ENCODE data around the gene SUN3. TPM values are rescaled to one million over a fixed set of nuclear protein-coding genes. Genes with fewer than 3 reads are reported as not detected.

The SUN3 gene
- total and polyA plus RNA-seq, 3 experiments from 2014 or later, result not detected

DNA sequence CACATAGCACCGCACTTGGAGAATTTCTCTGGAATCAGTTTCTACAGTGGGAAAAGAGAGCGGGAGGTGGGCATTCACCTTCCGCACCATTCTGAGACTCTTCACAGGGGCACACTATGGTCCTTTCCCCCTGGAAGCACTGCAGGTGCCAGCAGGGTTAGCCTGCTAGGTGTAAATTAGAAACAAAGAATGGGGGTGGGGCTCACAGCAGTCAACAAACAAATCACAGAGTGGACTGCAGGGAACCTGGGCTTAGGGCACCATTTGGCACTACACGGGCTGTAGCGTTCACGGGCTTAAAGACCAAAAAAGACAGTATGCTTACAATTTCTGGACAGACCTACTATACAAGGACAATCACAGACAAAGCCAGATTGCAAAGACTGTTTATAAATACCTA lies 72.7 kb downstream of the SUN3 start:
- Histone ChIP-seq H3K27me3 (ENCODE audit: insufficient read depth, low read length, poor library complexity, severe bottlenecking) (no peaks in the 10 kb centered on the region), H3K4me3 (ENCODE audit: low read length) (no peak overlapping the region), H3K4me1 (ENCODE audit: insufficient read depth, low read length) (no peaks in the 10 kb centered on the region), H3K36me3 (ENCODE audit: insufficient read depth, low read length) (peaks cover 17% of the 10 kb centered on the region), H3K9me3 (ENCODE audit: low read length) (no peaks in the 10 kb centered on the region), H3K27ac (ENCODE audit: low read depth, low read length) (no peak overlapping the region)
- ChIA-PET CTCF (no interaction called here), POLR2A (no interaction called here)
- no peak for DNase-seq
- peaks cover 5 to 55% (median 10%) of the 10 kb centered on the region in 3 donors for H3K36me3 Mint-ChIP-seq
- H3K4me3 Mint-ChIP-seq, result no peak overlapping the region
- H3K9me3 Mint-ChIP-seq, result no peaks in the 10 kb centered on the region
- no peak overlapping the region for H3K27ac Mint-ChIP-seq
- H3K4me1 Mint-ChIP-seq, result peaks cover 3 to 13% (median 6%) of the 10 kb centered on the region in 3 donors
- H3K27me3 Mint-ChIP-seq, result no peaks in the 10 kb centered on the region

DNA sequence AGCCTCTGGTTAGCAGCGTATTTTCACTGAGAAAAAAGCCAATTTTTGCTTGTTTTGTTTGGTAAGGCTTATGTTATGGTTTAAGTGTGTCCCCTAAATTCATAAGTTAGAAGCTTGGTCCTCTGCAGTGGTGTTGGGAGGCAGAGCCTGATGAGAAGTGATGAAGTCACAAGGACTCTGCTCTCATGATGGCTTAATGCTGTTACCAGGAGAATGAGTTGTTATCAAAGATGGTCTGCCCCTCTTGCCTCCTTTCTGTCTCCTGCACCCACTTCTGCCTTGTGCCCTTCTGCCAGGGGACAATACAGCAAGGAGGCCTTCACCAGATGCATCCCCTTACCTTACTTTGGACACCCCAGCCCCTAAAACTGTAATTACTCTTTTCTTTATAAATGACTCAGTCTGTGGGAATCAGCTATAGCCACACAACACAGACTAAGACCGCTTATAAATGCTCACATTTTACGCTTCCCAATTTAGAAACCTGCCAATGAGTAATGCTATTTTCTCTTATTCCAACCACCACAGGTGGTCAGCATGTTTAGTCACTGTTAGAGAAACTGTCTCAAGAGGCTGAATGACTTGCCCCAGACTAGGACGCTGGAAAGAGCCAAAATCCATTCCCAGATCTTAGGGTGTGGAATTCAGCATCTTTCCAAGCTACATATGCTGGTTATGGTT lies 74.5 kb downstream of the SUN3 start:
- peaks cover 3 to 13% (median 6%) of the 10 kb centered on the region in 3 donors for H3K4me1 Mint-ChIP-seq
- H3K4me1 ChIP-seq (ENCODE audit: insufficient read depth, low read length), result no peaks in the 10 kb centered on the region
- DNase-seq, result no peak
- H3K36me3 ChIP-seq (ENCODE audit: insufficient read depth, low read length), result peaks cover 13% of the 10 kb centered on the region
- no peaks in the 10 kb centered on the region for H3K27me3 Mint-ChIP-seq
- H3K36me3 Mint-ChIP-seq, result peaks cover 3 to 45% (median 4%) of the 10 kb centered on the region in 3 donors
- H3K9me3 ChIP-seq (ENCODE audit: low read length), result no peaks in the 10 kb centered on the region
- no peaks in the 10 kb centered on the region for H3K9me3 Mint-ChIP-seq
- no peak overlapping the region for H3K27ac ChIP-seq (ENCODE audit: low read depth, low read length)
- ChIA-PET POLR2A (no interaction called here), CTCF (no interaction called here)
- H3K4me3 ChIP-seq (ENCODE audit: low read length), result no peak overlapping the region
- H3K27ac Mint-ChIP-seq, result peak overlapping the region in 1 of 8 donors; percentile 14
- no peak overlapping the region for H3K4me3 Mint-ChIP-seq
- H3K27me3 ChIP-seq (ENCODE audit: insufficient read depth, low read length, poor library complexity, severe bottlenecking), result no peaks in the 10 kb centered on the region

DNA sequence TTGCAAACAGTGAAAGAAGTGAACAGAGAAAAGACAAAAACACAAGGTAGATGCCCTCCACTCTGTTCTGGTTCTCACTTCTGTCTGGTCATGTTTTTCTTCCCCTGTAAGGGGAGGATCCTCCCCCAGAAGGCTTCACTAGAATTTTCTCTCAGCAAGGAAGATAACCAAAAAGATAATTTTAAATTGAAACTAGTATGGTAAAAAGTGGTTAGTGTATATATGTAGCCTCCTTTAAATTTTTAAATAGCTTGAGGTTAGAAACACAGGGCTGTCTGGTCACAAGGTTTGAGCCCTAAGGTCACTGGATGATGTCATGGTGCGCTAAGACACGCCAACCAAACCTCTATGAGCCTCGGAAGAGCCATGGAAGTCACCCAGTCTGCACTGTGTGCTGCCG lies 75.1 kb downstream of the SUN3 start:
- no peaks in the 10 kb centered on the region for H3K9me3 Mint-ChIP-seq
- CTCF ChIA-PET, result no interaction called here
- POLR2A ChIA-PET, result no interaction called here
- Histone ChIP-seq H3K36me3 (ENCODE audit: insufficient read depth, low read length) (peaks cover 13% of the 10 kb centered on the region), H3K9me3 (ENCODE audit: low read length) (no peaks in the 10 kb centered on the region), H3K27me3 (ENCODE audit: insufficient read depth, low read length, poor library complexity, severe bottlenecking) (no peaks in the 10 kb centered on the region), H3K27ac (ENCODE audit: low read depth, low read length) (no peak overlapping the region), H3K4me1 (ENCODE audit: insufficient read depth, low read length) (no peaks in the 10 kb centered on the region), H3K4me3 (ENCODE audit: low read length) (no peak overlapping the region)
- H3K27ac Mint-ChIP-seq, result peak overlapping the region in 3 of 8 donors; percentile 3 to 29 (median 21)
- H3K36me3 Mint-ChIP-seq, result peaks cover 3 to 45% (median 4%) of the 10 kb centered on the region in 3 donors
- peaks cover 3 to 13% (median 6%) of the 10 kb centered on the region in 3 donors for H3K4me1 Mint-ChIP-seq
- no peak overlapping the region for H3K4me3 Mint-ChIP-seq
- DNase-seq, result no peak
- H3K27me3 Mint-ChIP-seq, result no peaks in the 10 kb centered on the region

DNA sequence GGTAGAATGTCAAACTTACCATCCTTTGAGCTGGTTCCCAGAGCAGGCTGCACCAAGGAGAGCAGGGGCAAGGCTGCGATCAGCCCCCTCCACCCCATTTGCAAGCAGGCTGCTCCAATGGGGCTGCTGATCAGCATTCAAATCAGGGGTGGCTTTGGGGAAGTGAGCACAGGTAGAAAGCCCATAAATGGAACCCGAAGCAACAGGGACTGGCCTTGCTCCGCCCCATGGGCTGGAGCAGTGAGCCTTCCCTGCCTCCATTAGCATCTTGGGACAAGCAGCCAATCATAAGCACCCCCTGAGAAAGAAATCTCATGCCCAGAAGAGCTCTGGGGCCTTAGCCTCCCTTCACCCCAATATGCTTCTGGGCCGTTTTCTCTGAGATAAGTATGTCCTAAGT lies 76.7 kb downstream of the SUN3 start:
- Mint-ChIP-seq H3K27ac (no peak overlapping the region), H3K27me3 (no peaks in the 10 kb centered on the region), H3K4me1 (peaks cover 0 to 8% (median 0%) of the 10 kb centered on the region in 3 donors), H3K4me3 (no peak overlapping the region), H3K9me3 (no peaks in the 10 kb centered on the region), H3K36me3 (peaks cover 0 to 33% (median 0%) of the 10 kb centered on the region in 3 donors)
- DNase-seq, result no peak
- no peak overlapping the region for H3K27ac ChIP-seq (ENCODE audit: low read depth, low read length)
- no peaks in the 10 kb centered on the region for H3K4me1 ChIP-seq (ENCODE audit: insufficient read depth, low read length)
- ChIA-PET POLR2A (interaction anchor here (1.2 kb wide), 1 partner anchor 158 kb away, joined by 3 read pairs; no protein-coding TSS in a partner anchor), CTCF (interaction anchor here (1.7 kb wide), 1 partner anchor 40 kb away, joined by 5 read pairs; no protein-coding TSS in a partner anchor)
- H3K9me3 ChIP-seq (ENCODE audit: low read length), result no peaks in the 10 kb centered on the region
- H3K36me3 ChIP-seq (ENCODE audit: insufficient read depth, low read length), result peaks cover 13% of the 10 kb centered on the region
- H3K27me3 ChIP-seq (ENCODE audit: insufficient read depth, low read length, poor library complexity, severe bottlenecking), result no peaks in the 10 kb centered on the region
- H3K4me3 ChIP-seq (ENCODE audit: low read length), result no peak overlapping the region

DNA sequence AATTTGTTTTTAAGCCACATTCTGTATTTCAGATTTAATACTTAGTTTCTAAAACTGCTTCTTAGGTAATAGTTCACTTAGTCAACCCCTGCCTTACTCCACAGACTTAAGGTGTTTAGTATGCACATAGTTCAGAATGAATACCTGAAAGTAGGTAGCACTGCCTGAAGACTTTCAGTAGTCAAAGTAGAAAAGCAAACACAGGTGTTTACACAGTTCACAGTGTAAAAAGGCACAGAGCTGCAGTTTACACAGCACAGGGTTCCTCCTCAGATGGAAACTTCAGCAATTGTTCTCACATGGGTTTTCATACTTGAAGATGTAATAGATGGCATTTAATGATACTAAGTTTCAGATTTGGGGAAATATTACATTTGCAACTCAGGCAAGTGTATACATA lies 77.5 kb downstream of the SUN3 start:
- Histone ChIP-seq H3K27me3 (ENCODE audit: insufficient read depth, low read length, poor library complexity, severe bottlenecking) (no peaks in the 10 kb centered on the region), H3K9me3 (ENCODE audit: low read length) (no peaks in the 10 kb centered on the region), H3K4me1 (ENCODE audit: insufficient read depth, low read length) (no peaks in the 10 kb centered on the region), H3K36me3 (ENCODE audit: insufficient read depth, low read length) (peaks cover 8% of the 10 kb centered on the region), H3K27ac (ENCODE audit: low read depth, low read length) (no peak overlapping the region), H3K4me3 (ENCODE audit: low read length) (no peak overlapping the region)
- no peaks in the 10 kb centered on the region for H3K4me1 Mint-ChIP-seq
- peak overlapping the region in 2 of 8 donors; percentile 7 to 16 for H3K27ac Mint-ChIP-seq
- H3K4me3 Mint-ChIP-seq, result no peak overlapping the region
- no peak for DNase-seq
- H3K36me3 Mint-ChIP-seq, result peaks cover 0 to 25% (median 0%) of the 10 kb centered on the region in 3 donors
- H3K27me3 Mint-ChIP-seq, result no peaks in the 10 kb centered on the region
- no peaks in the 10 kb centered on the region for H3K9me3 Mint-ChIP-seq
- ChIA-PET POLR2A (no interaction called here), CTCF (no interaction called here)

DNA sequence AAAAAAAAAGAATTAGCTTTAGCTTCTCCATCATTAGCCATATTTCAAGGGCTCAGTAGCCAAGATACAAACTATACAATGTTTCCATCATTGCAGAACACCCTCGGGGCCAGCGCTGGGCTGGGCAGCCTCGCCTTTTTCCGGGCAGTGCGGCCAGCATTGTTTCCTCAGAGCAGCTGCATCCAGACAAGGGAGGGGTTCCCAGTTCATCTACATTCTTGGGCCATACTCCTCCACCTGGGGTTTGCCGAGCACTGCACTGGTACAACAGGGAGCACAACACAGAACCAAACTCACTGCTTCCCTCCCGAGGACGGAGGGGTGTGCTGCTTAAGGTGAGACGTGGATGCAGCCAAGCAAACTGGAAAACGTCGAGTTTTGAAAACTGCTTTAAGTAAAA lies 78.2 kb downstream of the SUN3 start:
- POLR2A ChIA-PET, result no interaction called here

DNA sequence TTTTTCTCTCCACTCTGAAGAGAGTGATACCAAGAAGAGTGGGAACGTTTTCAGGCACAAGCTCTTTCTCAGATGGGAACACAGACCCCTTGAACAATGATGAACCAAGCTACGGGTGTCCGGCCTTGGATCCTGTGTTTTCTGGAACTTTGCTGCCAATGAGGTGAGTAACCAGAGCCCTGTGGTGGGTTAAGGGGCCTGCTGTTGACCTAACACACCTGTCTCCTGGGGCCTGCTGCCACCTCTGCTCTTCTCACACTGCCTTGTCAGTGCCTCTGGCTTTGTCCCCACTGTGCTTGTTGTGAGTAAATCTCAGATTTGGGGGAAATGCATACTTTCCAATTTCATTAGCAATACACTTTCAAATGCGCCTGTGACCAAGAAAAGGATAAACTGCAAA lies 79.2 kb downstream of the SUN3 start:
- H3K4me1 ChIP-seq (ENCODE audit: insufficient read depth, low read length), result no peaks in the 10 kb centered on the region
- H3K9me3 Mint-ChIP-seq, result no peaks in the 10 kb centered on the region
- H3K36me3 Mint-ChIP-seq, result peaks cover 0 to 12% (median 0%) of the 10 kb centered on the region in 3 donors
- H3K27ac Mint-ChIP-seq, result peak overlapping the region in 1 of 8 donors; percentile 82
- H3K4me1 Mint-ChIP-seq, result no peaks in the 10 kb centered on the region
- CTCF ChIA-PET, result interaction anchor here (2.3 kb wide), 1 partner anchor 205 kb away, joined by 8 read pairs; no protein-coding TSS in a partner anchor
- no peak overlapping the region for H3K27ac ChIP-seq (ENCODE audit: low read depth, low read length)
- no peaks in the 10 kb centered on the region for H3K9me3 ChIP-seq (ENCODE audit: low read length)
- no peak overlapping the region for H3K4me3 ChIP-seq (ENCODE audit: low read length)
- POLR2A ChIA-PET, result no interaction called here
- no peak overlapping the region for H3K4me3 Mint-ChIP-seq
- H3K36me3 ChIP-seq (ENCODE audit: insufficient read depth, low read length), result peaks cover 5% of the 10 kb centered on the region
- no peaks in the 10 kb centered on the region for H3K27me3 Mint-ChIP-seq
- H3K27me3 ChIP-seq (ENCODE audit: insufficient read depth, low read length, poor library complexity, severe bottlenecking), result no peaks in the 10 kb centered on the region
- no peak for DNase-seq

More for the DNA sequence above, 78.2 kb downstream of the SUN3 start:
- CTCF ChIA-PET, result no interaction called here
- Mint-ChIP-seq H3K27me3 (no peaks in the 10 kb centered on the region), H3K27ac (no peak overlapping the region), H3K4me3 (no peak overlapping the region), H3K4me1 (no peaks in the 10 kb centered on the region), H3K9me3 (no peaks in the 10 kb centered on the region), H3K36me3 (peaks cover 0 to 18% (median 0%) of the 10 kb centered on the region in 3 donors)
- Histone ChIP-seq H3K27me3 (ENCODE audit: insufficient read depth, low read length, poor library complexity, severe bottlenecking) (no peaks in the 10 kb centered on the region), H3K4me3 (ENCODE audit: low read length) (no peak overlapping the region), H3K4me1 (ENCODE audit: insufficient read depth, low read length) (no peaks in the 10 kb centered on the region), H3K27ac (ENCODE audit: low read depth, low read length) (no peak overlapping the region), H3K9me3 (ENCODE audit: low read length) (no peaks in the 10 kb centered on the region), H3K36me3 (ENCODE audit: insufficient read depth, low read length) (peaks cover 8% of the 10 kb centered on the region)
- DNase-seq, result no peak

DNA sequence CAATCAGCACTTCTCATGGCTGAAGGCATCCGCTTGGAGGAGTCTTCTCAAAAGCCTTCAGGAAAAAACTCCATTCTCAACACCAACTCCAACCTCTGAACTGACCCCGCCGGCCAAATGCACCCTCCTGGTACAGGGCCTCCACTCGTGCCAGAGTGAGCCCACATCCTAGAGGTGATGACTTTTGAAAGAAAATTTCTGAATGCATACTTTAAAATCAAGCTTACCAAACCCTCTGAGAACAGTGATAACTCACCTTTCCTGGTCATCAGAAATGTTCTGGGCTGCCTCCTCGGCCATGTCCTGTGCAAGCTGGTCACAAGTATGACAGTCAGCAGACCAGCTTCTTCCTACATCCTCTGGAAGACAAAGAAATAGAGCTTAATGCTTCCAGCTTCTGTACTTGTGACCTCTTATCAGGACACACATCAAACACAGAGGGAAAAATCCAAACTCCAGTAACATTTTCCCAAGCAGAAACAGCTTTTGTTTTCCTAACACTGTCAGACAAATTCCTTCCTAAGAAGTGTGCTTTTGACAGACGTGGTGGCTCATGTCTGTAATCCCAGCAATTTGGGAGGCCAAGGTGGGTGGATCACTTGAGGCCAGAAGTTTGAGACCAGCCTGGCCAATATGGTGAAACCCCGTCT lies 80.6 kb downstream of the SUN3 start, which contains the start of gene PKD1L1:
Gene PKD1L1 (minus strand): TSS at position 326 of the 650 bp plus-strand sequence. CDS start 26 bp downstream, at position 300.
- H3K27me3 ChIP-seq (ENCODE audit: insufficient read depth, low read length, poor library complexity, severe bottlenecking), result no peaks in the 10 kb centered on the region
- Mint-ChIP-seq H3K4me1 (no peaks in the 10 kb centered on the region), H3K27ac (peak within 1 kb of the TSS in 1 of 8 donors; percentile 82), H3K36me3 (no peaks in the 10 kb centered on the region), H3K27me3 (peaks cover 0 to 3% of the 10 kb centered on the region in 2 donors), H3K9me3 (no peaks in the 10 kb centered on the region), H3K4me3 (no peak within 1 kb of the TSS)
- ChIA-PET CTCF (interaction anchor here (2.3 to 2.5 kb wide), 2 partner anchors 162 to 206 kb away, joined by 8 to 11 read pairs; no protein-coding TSS in a partner anchor), POLR2A (no interaction called here)
- no peak within 1 kb of the TSS for H3K4me3 ChIP-seq (ENCODE audit: low read length)
- no peaks in the 10 kb centered on the region for H3K9me3 ChIP-seq (ENCODE audit: low read length)
- no peaks in the 10 kb centered on the region for H3K36me3 ChIP-seq (ENCODE audit: insufficient read depth, low read length)
- no peak within 1 kb of the TSS for H3K27ac ChIP-seq (ENCODE audit: low read depth, low read length)
- no peaks in the 10 kb centered on the region for H3K4me1 ChIP-seq (ENCODE audit: insufficient read depth, low read length)
- DNase-seq, result no peak
